GM12891 (cell line): ENCODE data around the gene CFTR.
"Not testable (repeated sequence)": the region's sequence is repeated elsewhere in the genome, so short reads cannot be mapped to it uniquely, and the experiment has no call there.

Experiments used
- DNase-seq: peaks from one replicate; pipeline ENCODE4 v3.0.0; 2011; ENCODE audit warnings: low spot score; ENCODE audit not compliant: insufficient read length
- FAIRE-seq: peaks from 2 replicates; lab custom pipeline; 2011; peaks lifted over from hg19 to GRCh38; lab: Jason Lieb, UNC
- PAX5 ChIP-seq: IDR thresholded peaks from 2 replicates; pipeline ENCODE4 v1.6.1; 2011; ENCODE audit warnings: low read length, moderate library complexity, mild to moderate bottlenecking; ENCODE audit not compliant: insufficient read depth, severe bottlenecking
- POLR2A ChIP-seq: IDR thresholded peaks from 2 replicates; pipeline ENCODE4 v1.6.1; 2011; ENCODE audit warnings: low read depth, low read length, control low read depth
- POLR2AphosphoS5 ChIP-seq: IDR thresholded peaks from 2 replicates; pipeline ENCODE4 v1.6.1; 2011; ENCODE audit warnings: low read depth, low read length, control low read depth
- POU2F2 ChIP-seq: IDR thresholded peaks from 2 replicates; pipeline ENCODE4 v1.6.1; 2011; ENCODE audit warnings: low read depth, mild to moderate bottlenecking, control low read depth, low read length, moderate library complexity
- SPI1 ChIP-seq: IDR thresholded peaks from 2 replicates; pipeline ENCODE4 v1.6.1; 2011; ENCODE audit warnings: low read depth, low read length, control low read depth
- TAF1 ChIP-seq: IDR thresholded peaks from 2 replicates; pipeline ENCODE4 v1.6.1; 2011; ENCODE audit warnings: low read depth, low read length, control low read depth

CFTR gene

GRCh38 chr7:117492649-117493048 lies 12.8 kb downstream of the CFTR start:
- FAIRE-seq = no peak
- DNase-seq = no peak
- no peak for TF ChIP-seq POLR2A

GRCh38 chr7:117493460-117493859 lies 13.6 kb downstream of the CFTR start:
- DNase-seq (no peak), FAIRE-seq (no peak)
- TF ChIP-seq PAX5 (no peak), POLR2AphosphoS5 (no peak), SPI1 (no peak), POU2F2 (no peak), POLR2A (no peak), TAF1 (no peak)

GRCh38 chr7:117495308-117495707 lies 15.5 kb downstream of the CFTR start:
- TF ChIP-seq TAF1 (no peak), POLR2AphosphoS5 (no peak), POLR2A (no peak), POU2F2 (no peak)
- DNase-seq (no peak), FAIRE-seq (no peak)

DNA sequence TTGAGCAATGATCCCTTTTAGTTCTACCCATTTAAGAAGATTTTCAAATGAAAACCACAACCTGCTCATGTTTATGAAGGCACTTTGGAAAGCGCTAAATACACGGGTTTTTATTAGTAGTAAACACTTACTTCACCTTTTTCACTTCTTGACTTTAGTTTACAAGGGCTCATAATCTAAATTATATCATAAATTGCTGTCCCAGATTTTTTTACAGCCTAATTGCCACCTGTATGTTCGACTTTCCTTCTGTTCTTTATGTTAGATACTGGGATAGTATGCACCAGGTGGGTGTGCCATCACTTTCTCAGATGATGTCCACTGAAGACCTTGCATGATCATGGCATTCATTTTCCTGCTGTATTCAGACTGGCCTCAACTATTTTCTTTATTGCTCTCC lies 22.5 kb downstream of the CFTR start:
- DNase-seq = no peak
- no peak for FAIRE-seq
- TF ChIP-seq POLR2AphosphoS5 (no peak), TAF1 (no peak), SPI1 (no peak), POU2F2 (no peak), POLR2A (no peak), PAX5 (no peak)

DNA sequence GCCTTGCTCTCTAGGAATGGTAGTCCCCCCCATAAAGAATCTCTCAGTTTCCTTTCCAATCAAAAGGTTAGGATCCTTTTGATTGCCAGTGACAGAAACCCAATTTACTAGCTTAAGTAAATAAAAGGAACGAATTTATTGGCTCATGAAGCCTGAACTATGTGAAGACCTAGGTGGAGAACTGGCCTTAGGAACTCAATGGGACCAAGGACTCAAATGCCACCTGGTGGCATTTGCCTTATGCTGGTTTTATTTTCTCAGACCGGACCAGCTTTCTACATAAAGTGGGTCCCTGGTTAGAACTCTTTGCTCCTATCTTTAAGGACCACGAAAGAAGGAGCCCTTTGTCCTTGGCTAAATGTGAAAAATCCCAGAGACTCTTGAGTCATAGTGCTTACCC lies 25.4 kb downstream of the CFTR start:
- TF ChIP-seq POLR2AphosphoS5 (no peak), POLR2A (no peak), POU2F2 (no peak), TAF1 (no peak), PAX5 (no peak), SPI1 (no peak)
- no peak for FAIRE-seq
- DNase-seq = no peak

DNA sequence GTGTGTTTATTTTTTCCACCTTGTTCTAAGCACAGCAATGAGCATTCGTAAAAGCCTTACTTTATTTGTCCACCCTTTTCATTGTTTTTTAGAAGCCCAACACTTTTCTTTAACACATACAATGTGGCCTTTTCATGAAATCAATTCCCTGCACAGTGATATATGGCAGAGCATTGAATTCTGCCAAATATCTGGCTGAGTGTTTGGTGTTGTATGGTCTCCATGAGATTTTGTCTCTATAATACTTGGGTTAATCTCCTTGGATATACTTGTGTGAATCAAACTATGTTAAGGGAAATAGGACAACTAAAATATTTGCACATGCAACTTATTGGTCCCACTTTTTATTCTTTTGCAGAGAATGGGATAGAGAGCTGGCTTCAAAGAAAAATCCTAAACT lies 28.9 kb downstream of the CFTR start:
- DNase-seq (no peak), FAIRE-seq (no peak)

GRCh38 chr7:117517194-117517593 lies 37.4 kb downstream of the CFTR start:
- not testable (repeated sequence) for DNase-seq, FAIRE-seq

More for the DNA sequence above, 28.9 kb downstream of the CFTR start:
- TF ChIP-seq POLR2A = no peak
- TF ChIP-seq POLR2AphosphoS5 = no peak
- no peak for TF ChIP-seq POU2F2
- TF ChIP-seq TAF1 = no peak
- no peak for TF ChIP-seq SPI1
- no peak for TF ChIP-seq PAX5

GRCh38 chr7:117530390-117530789 lies 50.6 kb downstream of the CFTR start:
- FAIRE-seq (no peak), DNase-seq (no peak)
- TF ChIP-seq PAX5 (no peak), POLR2A (no peak), POLR2AphosphoS5 (no peak), POU2F2 (no peak), TAF1 (no peak), SPI1 (no peak)

- TF ChIP-seq POLR2AphosphoS5 = no peak
- TF ChIP-seq POU2F2 = no peak
- TF ChIP-seq TAF1 = no peak
- TF ChIP-seq SPI1 = no peak
- no peak for TF ChIP-seq POLR2A
- TF ChIP-seq PAX5 = no peak
- no peak for DNase-seq
- FAIRE-seq = no peak
Measured at GRCh38 chr7:117531595-117532244, 51.9 kb downstream of the CFTR start.

DNA sequence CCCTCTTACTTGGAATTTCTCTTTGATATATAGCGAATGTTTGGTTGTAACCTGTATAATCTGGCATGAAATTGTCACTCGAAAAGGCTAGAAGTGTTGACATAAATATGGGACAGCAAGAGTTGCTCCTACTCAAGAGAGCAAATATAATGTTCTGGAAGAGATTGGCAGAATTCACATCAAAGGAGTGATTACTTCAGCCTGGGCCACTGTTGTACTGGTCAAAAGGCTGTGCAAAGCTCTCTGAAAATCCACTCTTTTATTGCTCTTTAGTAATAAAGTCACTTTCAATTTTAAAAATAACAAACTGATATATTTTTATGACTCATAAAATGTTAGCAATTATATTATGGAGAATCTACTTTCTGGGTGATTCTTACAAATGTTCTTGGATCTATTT lies 58.2 kb downstream of the CFTR start:
- DNase-seq = no peak
- TF ChIP-seq POLR2AphosphoS5 (no peak), POU2F2 (no peak), POLR2A (no peak), PAX5 (no peak), TAF1 (no peak), SPI1 (no peak)
- FAIRE-seq = no peak

DNA sequence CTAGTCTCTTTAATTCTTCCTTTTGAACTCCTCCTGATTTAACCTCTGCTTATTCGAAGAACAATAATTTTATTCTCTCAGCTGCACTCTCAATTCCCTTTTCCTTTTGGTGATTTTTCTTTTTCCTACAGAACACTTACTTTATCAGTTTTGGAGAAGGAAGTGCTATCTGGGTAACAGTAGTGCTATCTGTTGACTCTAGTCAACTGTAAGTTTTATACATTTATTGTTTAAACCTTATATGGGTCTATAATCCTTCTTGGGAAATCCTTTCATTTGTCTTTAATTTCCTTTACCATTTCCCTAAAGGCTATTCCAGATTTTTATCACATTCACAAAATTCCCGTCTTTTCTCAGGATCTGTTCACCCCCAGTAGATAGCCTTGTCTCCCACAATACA lies 64.2 kb downstream of the CFTR start:
- no peak for TF ChIP-seq POLR2A
- FAIRE-seq (no peak), DNase-seq (no peak)
